GM12864 (cell line): ENCODE data around the gene NPR2.

Experiments used
- DNase-seq: peaks from one replicate; pipeline ENCODE4 v3.0.0-alpha.2; 2011; ENCODE audit warnings: low read depth
- H3K4me3 ChIP-seq: 2 replicates; pipeline ENCODE4 v1.5.1; 2011; ENCODE audit warnings: mild to moderate bottlenecking, low read depth, low read length, control low read depth
- TF ChIP-seq, protein P1 (sequence below): IDR thresholded peaks from 2 replicates; pipeline ENCODE4 v1.5.1; 2011; ENCODE audit warnings: low read depth, mild to moderate bottlenecking, moderate library complexity, low read length, control low read depth, inconsistent platforms; ENCODE audit errors: missing control alignments

The NPR2 gene

DNA sequence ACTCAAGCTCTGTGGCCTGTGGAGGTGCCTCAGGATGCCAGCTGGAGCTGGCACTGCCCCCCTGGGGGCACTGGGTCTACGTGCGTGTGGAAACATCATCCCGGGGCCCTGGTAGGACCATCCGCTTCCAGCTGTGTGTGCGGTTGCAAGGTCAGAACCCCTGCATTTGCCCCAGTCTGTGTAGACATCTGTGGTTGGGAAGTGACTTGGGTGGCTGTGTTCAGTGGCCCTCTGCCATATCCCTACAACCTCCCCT, 50.2 kb downstream of the NPR2 start:
- no peak for DNase-seq
- no peak overlapping the region for H3K4me3 ChIP-seq
- TF ChIP-seq, protein P1, sequence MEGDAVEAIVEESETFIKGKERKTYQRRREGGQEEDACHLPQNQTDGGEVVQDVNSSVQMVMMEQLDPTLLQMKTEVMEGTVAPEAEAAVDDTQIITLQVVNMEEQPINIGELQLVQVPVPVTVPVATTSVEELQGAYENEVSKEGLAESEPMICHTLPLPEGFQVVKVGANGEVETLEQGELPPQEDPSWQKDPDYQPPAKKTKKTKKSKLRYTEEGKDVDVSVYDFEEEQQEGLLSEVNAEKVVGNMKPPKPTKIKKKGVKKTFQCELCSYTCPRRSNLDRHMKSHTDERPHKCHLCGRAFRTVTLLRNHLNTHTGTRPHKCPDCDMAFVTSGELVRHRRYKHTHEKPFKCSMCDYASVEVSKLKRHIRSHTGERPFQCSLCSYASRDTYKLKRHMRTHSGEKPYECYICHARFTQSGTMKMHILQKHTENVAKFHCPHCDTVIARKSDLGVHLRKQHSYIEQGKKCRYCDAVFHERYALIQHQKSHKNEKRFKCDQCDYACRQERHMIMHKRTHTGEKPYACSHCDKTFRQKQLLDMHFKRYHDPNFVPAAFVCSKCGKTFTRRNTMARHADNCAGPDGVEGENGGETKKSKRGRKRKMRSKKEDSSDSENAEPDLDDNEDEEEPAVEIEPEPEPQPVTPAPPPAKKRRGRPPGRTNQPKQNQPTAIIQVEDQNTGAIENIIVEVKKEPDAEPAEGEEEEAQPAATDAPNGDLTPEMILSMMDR = no peak

DNA sequence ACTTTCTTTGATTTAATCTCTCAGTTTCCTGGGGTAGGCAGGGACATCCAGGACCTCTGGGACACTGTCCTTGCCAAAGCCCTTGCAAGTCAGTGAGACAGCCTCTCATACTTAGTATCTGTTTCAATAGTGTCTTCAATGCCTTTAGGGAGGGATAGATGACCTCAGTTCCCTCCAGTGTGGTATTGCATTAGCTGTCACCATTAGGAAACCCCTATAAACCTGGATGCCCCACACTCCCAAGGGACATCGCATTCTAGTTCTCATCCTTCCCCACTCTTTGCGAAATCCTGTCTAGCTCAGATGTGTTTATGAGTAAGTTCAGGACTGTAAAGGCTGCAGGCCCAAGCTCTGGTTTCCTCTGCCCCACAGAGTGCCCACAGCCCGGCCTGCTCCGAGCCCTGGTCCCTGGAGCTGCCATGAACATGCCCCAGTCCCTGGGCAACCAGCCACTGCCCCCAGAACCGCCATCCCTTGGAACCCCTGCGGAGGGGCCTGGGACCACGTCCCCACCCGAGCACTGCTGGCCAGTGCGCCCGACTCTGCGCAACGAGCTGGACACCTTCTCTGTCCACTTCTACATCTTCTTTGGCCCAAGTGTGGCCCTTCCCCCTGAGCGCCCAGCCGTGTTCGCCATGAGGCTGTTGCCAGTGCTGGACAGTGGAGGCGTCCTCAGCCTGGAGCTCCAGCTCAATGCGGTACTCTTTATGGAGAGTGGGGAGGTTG, 50.8 kb downstream of the NPR2 start:
- DNase-seq = no peak
- H3K4me3 ChIP-seq = no peak overlapping the region
- TF ChIP-seq, protein P1 = no peak

DNA sequence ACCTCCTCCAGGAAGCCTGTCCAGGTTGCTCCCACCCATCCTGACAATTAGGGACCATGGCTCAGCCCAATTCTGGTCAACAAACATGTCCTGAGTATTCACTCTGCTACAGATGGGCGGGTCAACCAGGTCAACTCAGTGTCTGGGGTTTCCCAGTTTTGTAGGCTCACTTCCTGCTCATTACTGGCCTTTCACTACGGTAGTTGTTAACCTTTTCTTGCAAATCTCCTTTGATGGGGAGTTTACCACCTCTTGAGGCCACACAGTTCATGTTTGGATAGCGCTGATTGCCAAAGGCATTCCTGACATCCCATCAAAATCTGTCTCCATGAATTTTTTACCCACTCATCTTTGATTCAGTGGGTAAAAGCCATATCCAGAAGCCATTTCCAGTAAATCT, 51.4 kb downstream of the NPR2 start:
- peak; percentile 68 for DNase-seq
- TF ChIP-seq, protein P1 = no peak
- no peak overlapping the region for H3K4me3 ChIP-seq

DNA sequence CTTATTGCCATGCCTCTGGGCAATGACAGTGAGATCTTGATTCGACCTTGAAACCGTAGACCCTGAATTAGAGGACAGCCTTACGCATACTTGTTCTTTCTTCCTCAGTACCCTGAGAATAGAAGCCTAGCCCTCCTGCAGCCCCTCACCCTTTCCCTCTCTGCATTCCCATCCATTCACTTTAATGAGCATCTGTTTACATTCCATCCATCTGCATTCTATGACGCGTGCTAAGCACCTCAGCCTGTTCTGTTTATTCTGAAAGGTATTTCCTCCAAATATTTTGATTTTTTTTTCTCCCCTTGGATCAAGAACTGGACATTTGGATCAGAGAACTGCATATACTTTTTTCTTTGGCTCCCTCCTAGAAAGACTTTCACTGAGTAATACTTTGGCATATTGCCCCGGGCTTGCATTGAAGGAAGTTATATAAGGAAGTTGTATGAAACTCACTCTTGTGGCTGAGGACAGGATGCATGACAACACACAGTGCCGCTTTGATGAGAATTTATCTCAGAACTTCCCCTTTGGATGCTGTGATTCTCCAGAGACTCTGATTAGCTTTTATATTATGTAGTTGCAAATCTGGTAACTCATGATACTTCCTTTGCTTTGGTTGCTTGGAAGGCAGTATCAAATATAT, 53.4 kb downstream of the NPR2 start:
- no peak for DNase-seq
- TF ChIP-seq, protein P1 = no peak
- no peak overlapping the region for H3K4me3 ChIP-seq

DNA sequence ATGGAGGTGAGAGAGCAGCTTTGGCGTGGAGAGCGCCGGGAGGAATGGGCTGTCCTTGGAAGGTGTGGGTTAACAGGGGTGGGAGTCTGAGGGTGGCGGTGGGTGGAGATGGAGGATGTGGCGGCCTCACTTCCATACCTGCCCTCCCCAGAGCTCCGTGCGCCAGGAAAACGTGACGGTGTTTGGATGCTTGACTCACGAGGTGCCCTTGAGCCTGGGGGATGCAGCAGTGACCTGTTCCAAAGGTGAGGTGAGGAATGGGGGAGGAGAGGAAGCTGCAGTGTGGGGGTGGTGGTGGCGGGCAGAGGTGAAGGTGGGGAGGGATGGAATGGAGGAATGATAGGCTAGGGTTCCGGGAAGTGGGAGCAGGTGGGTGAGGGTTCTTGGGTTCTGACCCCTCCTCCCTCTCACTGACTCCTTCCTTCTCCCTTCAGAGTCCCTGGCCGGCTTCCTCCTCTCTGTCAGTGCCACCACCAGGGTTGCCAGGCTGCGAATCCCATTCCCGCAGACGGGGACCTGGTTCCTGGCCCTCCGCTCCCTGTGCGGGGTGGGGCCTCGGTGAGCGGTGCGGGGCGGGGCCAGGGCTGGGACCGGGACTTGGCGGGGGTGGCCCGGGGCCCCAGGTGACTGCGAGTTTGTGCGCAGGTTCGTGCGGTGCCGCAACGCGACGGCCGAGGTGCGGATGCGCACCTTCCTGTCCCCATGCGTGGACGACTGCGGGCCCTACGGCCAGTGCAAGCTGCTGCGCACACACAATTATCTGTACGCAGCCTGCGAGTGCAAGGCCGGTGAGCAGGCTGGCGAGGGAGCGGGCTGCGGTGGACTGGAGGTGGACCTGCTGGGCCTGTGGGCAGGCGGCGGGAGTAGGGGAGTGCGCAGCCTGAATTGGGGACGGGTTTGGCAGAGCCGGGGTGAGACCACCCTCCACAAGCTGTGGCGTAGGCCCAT, 54.7 kb downstream of the NPR2 start:
- no peak overlapping the region for H3K4me3 ChIP-seq
- TF ChIP-seq, protein P1 = no peak
- DNase-seq = no peak

DNA sequence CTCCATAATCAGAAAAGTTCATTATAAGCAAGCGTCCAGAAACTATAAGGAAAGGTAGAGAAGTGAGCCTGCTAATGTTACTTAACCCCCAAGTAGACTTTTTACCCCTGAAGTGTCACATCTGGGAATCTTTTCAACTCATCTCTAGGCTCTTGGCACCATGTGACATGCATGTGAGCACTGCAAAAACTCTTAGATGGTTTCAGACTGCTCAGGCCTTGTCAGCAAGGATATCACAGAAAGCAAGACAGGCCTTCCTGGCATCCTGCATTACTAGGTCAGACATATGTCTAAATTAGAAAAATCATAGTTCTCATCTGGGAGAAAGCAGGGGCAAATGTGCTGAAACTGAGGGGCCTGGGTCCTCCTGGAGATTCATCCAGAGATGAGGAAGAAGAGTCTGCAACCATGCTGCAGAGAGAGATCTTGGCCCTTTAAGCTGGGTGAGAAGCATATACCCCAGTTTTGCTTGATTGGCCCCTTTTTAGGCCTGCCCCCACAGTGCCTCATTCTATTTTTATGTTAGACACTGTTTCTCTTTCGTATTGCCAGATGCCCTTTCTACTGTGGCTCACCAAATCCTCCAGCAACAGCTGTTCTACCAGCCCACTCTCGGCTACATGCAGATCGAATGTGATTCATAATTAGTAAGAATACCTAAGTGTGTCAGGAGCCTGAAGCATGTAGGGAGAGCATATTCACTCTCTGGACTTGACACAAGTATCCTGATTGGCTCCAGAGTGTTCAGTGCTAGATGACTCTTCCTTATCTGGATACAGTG, 56.6 kb downstream of the NPR2 start:
- DNase-seq = peak; percentile 86
- TF ChIP-seq, protein P1 = no peak
- no peak overlapping the region for H3K4me3 ChIP-seq
